Measurements from ENCODE around the gene EPB41L4A. TPM values are rescaled to one million over a fixed set of nuclear protein-coding genes. Genes with fewer than 3 reads are reported as not detected.

Gene EPB41L4A
- total RNA-seq, 1 donor from 2014 or later: 30.6 TPM

GRCh38 chr5:112283943-112284929 is 134.8 kb downstream of the EPB41L4A start:
- TF ChIP-seq CTCF (IDR thresholded peaks at IDR 0.05; ENCODE audit: insufficient read depth, low read length, poor library complexity, severe bottlenecking): no peak
- no peaks in the 10 kb centered on the region for H3K36me3 ChIP-seq (ENCODE audit: control insufficient read depth, insufficient read depth, low read length)
- no peak for DNase-seq (ENCODE audit: low read depth)
- no peak overlapping the region for H3K4me3 ChIP-seq (ENCODE audit: low read depth, low read length)
- H3K27me3 ChIP-seq (ENCODE audit: control insufficient read depth, insufficient read depth, low read length): no peaks in the 10 kb centered on the region

- DNase-seq (ENCODE audit: low read depth): no peak
- H3K27me3 ChIP-seq (ENCODE audit: control insufficient read depth, insufficient read depth, low read length): no peaks in the 10 kb centered on the region
- no peak overlapping the region for H3K4me3 ChIP-seq (ENCODE audit: low read depth, low read length)
- no peaks in the 10 kb centered on the region for H3K36me3 ChIP-seq (ENCODE audit: control insufficient read depth, insufficient read depth, low read length)
- no peak for TF ChIP-seq CTCF (IDR thresholded peaks at IDR 0.05; ENCODE audit: insufficient read depth, low read length, poor library complexity, severe bottlenecking)
Observed at GRCh38 chr5:112283034-112283582, 136.0 kb downstream of the EPB41L4A start.

DNA sequence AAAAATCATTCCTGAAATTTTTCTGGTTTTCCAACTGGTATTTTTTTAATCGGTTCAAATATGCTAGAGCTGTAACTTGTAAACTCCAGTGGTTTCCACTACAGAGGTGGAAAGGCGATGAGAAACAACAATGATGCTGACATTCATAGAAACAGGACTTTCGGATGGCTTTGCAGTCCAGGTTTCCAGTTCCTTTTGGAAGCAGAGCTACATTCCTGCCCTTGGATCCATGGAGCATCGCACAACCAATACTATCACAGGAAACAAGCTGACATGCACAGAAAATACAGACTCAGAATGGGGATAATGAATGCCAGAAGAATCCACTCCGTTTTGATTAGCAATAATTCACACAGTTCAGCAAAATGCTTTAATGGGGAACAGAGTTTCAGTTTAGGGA is 140.0 kb downstream of the EPB41L4A start:
- H3K4me3 ChIP-seq (ENCODE audit: low read depth, low read length): no peak overlapping the region
- H3K36me3 ChIP-seq (ENCODE audit: control insufficient read depth, insufficient read depth, low read length): no peaks in the 10 kb centered on the region
- DNase-seq (ENCODE audit: low read depth): no peak
- no peaks in the 10 kb centered on the region for H3K27me3 ChIP-seq (ENCODE audit: control insufficient read depth, insufficient read depth, low read length)
- no peak for TF ChIP-seq CTCF (IDR thresholded peaks at IDR 0.05; ENCODE audit: insufficient read depth, low read length, poor library complexity, severe bottlenecking)

GRCh38 chr5:112276991-112277390 is 142.1 kb downstream of the EPB41L4A start:
- H3K27me3 ChIP-seq (ENCODE audit: control insufficient read depth, insufficient read depth, low read length): no peaks in the 10 kb centered on the region
- no peak for TF ChIP-seq CTCF (IDR thresholded peaks at IDR 0.05; ENCODE audit: insufficient read depth, low read length, poor library complexity, severe bottlenecking)
- no peak for DNase-seq (ENCODE audit: low read depth)
- no peaks in the 10 kb centered on the region for H3K36me3 ChIP-seq (ENCODE audit: control insufficient read depth, insufficient read depth, low read length)
- H3K4me3 ChIP-seq (ENCODE audit: low read depth, low read length): no peak overlapping the region

DNA sequence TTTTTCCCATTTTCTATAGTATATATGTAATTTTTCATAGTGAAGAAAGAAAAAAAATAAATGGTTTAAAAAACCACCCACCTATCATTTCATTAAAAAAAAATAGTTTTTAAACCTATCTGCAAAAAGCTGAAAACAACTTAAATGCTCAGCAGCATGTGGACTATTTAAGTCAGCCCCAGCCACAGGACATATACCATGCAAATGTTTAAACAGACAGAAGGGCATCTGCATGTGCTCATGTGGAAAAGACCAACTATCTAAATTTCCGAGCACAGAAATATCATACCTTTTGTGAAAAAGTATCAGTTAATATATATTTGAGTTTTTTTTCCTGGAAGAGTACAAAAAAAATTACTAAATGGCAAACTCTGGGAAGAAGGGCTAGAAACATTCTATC is 143.4 kb downstream of the EPB41L4A start:
- H3K4me3 ChIP-seq (ENCODE audit: low read depth, low read length): no peak overlapping the region
- DNase-seq (ENCODE audit: low read depth): no peak
- no peak for TF ChIP-seq CTCF (IDR thresholded peaks at IDR 0.05; ENCODE audit: insufficient read depth, low read length, poor library complexity, severe bottlenecking)
- H3K36me3 ChIP-seq (ENCODE audit: control insufficient read depth, insufficient read depth, low read length): no peaks in the 10 kb centered on the region
- no peaks in the 10 kb centered on the region for H3K27me3 ChIP-seq (ENCODE audit: control insufficient read depth, insufficient read depth, low read length)

Data from kidney epithelial cell (primary cell).